DLD1 (cell line): ENCODE measurements around the gene CD14.
"Not testable (repeated sequence)": the region's sequence is repeated elsewhere in the genome, so short reads cannot be mapped to it uniquely, and the experiment has no call there.

Experiments
- in situ Hi-C: cut with HindIII; loops from 2 replicates; pipeline ENCODE4 v1.10.0; 2017; ENCODE audit warnings: low sequenced_read_pairs

CD14 gene

DNA sequence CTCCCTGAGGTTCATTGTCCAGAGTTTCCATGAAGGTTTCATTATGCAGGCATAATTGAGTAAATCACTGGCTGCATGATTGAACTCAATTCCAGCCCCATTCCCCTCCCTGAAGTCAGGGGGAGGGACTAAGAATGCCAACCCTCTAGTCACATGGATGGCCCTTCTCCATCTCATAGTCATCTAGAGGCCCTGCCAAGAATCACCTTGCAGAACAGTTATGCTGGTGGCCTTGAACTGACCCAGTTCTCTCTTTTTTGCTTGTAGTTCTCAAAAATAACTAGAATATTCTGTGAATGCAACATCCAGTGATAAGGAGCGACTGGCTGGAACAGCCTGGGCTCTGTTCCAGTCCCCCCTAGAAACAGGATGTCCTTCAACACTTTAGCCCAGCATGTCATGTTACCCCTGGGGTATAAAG, 36.6 kb downstream of the CD14 start:
- in situ Hi-C loops, result no loop called here

DNA sequence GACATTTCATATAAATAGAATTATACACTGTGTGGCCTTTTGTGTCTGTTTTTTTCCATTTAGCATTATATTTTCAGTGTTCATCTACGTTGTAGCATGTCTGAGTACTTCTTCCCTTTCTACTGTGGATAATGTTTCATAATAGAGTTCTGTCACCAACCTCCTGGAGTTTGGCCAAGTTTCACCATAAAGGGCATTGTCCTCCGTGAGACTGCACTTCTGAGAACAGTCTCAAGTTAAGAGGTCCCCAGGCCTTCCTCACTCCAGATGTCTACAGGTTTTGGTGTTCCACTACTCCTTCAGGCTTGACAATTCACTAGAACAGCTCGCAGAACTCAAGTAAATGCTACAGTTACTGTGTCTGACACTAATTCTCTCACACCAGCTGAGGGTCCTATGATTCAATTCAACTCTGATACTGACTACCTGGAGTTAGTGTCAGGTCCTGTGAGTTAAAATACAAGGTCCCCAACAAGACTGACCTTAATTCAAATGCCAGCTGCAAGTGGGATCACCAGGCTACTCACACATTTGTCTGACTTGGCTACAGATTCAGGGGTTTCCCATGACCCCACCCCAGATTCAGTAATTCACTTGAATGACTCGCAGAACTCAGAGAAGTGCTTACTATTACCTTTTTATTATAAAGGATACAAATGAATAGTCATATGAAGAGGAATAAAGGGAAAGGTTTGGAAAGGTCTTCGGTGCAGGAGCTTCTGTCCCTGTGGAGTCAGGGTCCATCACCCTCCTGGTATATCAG, 37.3 kb downstream of the CD14 start:
- in situ Hi-C loops, result no loop called here

DNA sequence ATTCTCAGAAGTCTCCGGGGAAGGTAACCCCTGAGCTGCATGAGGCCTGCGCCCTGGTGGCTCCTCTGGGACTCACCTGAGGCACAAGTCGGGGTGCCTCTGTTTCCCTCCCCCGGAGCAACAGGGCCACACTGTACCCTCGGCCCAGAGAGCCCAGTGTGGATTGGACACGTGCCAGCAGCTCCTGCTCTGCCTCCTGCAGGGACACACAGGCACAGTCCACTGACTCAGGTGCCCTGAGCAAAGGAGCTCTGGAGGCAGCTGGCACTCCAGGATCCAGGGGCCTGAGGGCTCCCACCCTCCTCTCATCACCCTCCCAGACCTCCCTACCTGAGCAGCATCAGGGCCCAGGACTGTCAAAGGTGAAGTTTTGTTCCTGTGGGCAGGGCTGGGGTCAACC, 38.8 kb downstream of the CD14 start:
- in situ Hi-C loops, result no loop called here

DNA sequence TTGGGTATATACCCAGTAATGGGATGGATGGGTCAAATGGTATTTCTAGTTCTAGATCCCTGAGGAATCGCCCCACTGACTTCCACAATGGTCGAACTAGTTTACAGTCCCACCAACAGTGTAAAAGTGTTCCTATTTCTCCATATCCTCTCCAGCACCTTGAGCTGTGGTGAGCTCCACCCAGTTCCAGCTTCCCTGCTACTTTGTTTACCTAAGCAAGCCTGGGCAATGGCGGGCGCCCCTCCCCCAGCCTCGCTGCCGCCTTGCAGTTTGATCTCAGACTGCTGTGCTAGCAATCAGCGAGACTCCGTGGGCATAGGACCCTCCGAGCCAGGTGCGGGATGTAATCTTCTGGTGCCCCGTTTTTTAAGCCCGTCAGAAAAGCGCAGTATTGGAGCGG, 39.9 kb downstream of the CD14 start:
- in situ Hi-C loops, result not testable (repeated sequence)

DNA sequence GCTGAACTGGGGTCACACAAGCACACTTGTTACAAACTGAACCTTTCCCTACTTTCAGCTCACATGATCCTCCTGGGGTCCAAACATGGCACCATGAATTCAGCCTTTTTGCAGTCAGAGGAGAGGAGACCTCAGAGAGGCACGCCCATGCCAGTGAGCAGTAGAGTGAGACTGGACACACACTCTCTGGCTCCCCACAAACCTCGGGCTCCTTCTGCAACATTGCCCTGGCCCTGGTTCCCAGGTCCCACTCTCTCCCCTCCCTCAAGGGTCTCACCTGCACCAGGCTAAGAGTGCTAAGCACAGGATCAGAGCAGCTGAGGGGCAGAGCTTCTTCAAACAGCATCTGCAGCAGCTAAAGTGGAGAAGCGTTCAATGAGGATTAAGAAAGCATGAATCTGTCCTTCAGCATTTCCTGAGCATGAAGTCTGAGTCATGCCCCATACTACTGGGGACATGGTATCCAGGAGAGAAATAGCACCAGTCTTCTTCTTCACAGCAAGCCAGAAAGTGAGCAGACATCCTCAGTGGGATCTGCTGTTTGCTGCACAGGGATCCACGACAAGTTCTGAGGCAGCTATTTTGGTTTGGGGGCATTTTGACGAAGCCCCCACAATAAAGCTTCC, 41.1 kb downstream of the CD14 start:
- in situ Hi-C loops, result no loop called here

DNA sequence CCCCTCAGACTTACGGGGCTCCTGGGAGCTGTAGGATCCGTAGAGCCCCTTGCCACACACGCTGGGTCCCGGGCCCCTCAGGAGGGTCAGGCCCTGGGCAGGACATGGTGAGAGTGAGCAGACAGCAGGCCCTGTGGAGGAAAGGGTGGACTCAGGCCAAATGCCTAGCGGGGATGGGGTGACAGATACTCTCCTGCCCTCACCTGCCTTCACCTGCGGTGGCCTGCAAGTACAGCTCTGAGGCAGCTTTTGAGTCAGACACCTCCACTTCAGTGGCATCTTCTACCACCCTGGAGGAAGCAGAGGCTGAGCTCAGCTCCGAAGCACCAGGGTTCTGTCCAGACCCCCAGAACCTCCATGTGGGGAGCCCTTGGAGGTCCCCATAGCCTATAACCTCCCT, 42.1 kb downstream of the CD14 start:
- in situ Hi-C loops, result no loop called here

DNA sequence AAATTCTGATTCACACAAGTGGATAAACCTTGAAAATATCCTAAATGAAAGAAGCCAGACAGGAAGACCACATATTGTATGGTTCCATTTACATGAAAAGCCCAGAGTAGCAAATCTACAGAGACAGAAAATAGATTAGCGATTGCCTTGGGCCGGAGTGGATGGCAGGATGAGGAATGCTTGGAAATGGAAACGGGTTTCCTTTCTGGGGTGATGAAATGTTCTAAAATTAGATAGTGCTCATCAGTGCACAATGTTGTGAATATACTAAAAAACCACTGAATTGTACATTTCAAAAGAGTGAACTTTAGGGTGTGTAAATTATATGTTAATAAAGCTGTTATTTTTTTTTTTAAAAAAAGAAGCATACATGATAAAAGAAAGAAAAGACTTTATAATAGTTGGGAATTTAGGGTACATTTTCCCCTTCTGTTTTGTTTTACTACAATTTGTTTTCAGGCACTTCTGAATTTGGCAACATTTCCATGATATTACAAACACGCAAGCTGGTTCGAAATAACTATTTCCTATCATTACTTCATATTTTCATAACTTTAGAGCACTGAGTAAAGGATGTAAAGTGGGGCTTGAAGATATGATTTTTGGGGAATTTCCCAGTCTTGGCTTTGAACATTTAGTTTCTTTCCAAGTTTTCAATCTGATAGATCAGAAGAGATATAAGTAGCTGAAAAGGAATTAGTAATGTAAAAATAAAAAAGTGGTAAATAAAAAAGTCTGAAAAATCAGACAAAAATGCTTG, 44.5 kb downstream of the CD14 start:
- in situ Hi-C loops, result no loop called here

DNA sequence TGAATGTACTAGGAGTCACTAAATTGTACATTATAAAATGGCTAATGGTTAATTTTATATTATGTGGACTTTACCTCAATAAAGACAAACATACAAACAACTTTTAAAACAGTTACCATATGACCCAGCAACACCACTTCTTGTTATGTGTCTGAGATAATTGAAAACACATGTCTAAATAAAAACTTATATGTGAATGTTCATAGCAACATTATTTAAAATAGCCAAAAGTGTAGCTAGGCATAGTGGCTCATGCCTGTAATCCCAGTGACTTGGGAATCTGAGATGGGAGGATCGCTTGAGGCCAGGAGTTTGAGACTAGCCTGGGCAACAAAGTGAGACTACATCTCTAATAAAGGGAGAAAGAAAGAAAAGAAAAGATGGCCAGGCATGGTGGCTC, 45.5 kb downstream of the CD14 start:
- in situ Hi-C loops, result no loop called here
